H1 (cell line): ENCODE results near the gene PARD3. TPM values are rescaled to one million over a fixed set of nuclear protein-coding genes. Genes with fewer than 3 reads are reported as not detected.

ENCODE experiments used
- ZNF274 ChIP-seq: IDR thresholded peaks from 2 replicates; pipeline ENCODE4 v1.7.0; 2012; ENCODE audit warnings: low read length, borderline replicate concordance; ENCODE audit errors: extremely low read depth
- polyA plus RNA-seq, 7 experiments: library from polyadenylated mRNA; depleted of rRNA in 3 of 7; stranded (reverse) in 5 of 7; unstranded in 2 of 7; fragments of >200 nt in 5 of 7; fragments of 200-250 nt in 2 of 7; gene quantifications; 1 replicate in 5 of 7; 2 replicates in 1 of 7; 4 replicates in 1 of 7; pipeline versions ENCODE4 v1.2.1 to v1.2.3, GENCODE V29; 2011 to 2013; ENCODE audit warnings: missing spikeins in 2 of 7, mixed read lengths in 2 of 7
- total RNA-seq: library from RNA; stranded (reverse); fragmentation: NEBNext Ultra II Directional; extraction: Animal tissue kit (Norgen Biotek cat#: 25700); gene quantifications from 2 replicates; pipeline ENCODE4 v1.2.1, GENCODE V29; 2021
- TF ChIP-seq, protein P1 (sequence below): fragments of 300-600 bp; sonication (generic); IDR thresholded peaks from 2 replicates; pipeline ENCODE4 v1.7.1; 2012; ENCODE audit warnings: low read length, moderate library complexity, mild to moderate bottlenecking, inconsistent platforms; ENCODE audit not compliant: insufficient replicate concordance
- TF ChIP-seq, protein P2 (sequence below): IDR thresholded peaks from 2 replicates; pipeline ENCODE4 v1.6.1; 2012; ENCODE audit warnings: low read length, inconsistent platforms

The PARD3 gene
- total and polyA plus RNA-seq, 2 of the 8 experiments (the other 6 are each of a cell fraction or from before 2014, with no cell fraction given), result 19.7 to 49.1 TPM

DNA sequence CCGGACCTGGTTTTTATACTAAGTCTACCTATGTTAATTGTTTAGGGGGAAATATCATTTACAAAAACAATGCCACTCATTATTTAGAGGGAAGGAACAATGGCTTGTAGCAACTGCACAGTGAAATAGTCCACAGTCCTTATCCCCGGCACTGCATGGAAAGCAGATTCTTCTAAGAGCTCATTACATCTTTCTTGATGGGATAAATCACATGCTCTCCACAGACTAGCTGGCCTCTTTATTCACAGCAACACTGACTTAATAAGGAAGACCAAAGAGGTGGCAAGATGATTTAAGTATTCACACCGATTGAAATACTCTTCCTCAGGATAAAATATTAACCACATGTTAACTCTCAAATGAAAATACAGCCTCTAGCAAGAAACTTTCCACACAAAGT lies 349.4 kb downstream of the PARD3 start (continued):
- TF ChIP-seq, protein P1, sequence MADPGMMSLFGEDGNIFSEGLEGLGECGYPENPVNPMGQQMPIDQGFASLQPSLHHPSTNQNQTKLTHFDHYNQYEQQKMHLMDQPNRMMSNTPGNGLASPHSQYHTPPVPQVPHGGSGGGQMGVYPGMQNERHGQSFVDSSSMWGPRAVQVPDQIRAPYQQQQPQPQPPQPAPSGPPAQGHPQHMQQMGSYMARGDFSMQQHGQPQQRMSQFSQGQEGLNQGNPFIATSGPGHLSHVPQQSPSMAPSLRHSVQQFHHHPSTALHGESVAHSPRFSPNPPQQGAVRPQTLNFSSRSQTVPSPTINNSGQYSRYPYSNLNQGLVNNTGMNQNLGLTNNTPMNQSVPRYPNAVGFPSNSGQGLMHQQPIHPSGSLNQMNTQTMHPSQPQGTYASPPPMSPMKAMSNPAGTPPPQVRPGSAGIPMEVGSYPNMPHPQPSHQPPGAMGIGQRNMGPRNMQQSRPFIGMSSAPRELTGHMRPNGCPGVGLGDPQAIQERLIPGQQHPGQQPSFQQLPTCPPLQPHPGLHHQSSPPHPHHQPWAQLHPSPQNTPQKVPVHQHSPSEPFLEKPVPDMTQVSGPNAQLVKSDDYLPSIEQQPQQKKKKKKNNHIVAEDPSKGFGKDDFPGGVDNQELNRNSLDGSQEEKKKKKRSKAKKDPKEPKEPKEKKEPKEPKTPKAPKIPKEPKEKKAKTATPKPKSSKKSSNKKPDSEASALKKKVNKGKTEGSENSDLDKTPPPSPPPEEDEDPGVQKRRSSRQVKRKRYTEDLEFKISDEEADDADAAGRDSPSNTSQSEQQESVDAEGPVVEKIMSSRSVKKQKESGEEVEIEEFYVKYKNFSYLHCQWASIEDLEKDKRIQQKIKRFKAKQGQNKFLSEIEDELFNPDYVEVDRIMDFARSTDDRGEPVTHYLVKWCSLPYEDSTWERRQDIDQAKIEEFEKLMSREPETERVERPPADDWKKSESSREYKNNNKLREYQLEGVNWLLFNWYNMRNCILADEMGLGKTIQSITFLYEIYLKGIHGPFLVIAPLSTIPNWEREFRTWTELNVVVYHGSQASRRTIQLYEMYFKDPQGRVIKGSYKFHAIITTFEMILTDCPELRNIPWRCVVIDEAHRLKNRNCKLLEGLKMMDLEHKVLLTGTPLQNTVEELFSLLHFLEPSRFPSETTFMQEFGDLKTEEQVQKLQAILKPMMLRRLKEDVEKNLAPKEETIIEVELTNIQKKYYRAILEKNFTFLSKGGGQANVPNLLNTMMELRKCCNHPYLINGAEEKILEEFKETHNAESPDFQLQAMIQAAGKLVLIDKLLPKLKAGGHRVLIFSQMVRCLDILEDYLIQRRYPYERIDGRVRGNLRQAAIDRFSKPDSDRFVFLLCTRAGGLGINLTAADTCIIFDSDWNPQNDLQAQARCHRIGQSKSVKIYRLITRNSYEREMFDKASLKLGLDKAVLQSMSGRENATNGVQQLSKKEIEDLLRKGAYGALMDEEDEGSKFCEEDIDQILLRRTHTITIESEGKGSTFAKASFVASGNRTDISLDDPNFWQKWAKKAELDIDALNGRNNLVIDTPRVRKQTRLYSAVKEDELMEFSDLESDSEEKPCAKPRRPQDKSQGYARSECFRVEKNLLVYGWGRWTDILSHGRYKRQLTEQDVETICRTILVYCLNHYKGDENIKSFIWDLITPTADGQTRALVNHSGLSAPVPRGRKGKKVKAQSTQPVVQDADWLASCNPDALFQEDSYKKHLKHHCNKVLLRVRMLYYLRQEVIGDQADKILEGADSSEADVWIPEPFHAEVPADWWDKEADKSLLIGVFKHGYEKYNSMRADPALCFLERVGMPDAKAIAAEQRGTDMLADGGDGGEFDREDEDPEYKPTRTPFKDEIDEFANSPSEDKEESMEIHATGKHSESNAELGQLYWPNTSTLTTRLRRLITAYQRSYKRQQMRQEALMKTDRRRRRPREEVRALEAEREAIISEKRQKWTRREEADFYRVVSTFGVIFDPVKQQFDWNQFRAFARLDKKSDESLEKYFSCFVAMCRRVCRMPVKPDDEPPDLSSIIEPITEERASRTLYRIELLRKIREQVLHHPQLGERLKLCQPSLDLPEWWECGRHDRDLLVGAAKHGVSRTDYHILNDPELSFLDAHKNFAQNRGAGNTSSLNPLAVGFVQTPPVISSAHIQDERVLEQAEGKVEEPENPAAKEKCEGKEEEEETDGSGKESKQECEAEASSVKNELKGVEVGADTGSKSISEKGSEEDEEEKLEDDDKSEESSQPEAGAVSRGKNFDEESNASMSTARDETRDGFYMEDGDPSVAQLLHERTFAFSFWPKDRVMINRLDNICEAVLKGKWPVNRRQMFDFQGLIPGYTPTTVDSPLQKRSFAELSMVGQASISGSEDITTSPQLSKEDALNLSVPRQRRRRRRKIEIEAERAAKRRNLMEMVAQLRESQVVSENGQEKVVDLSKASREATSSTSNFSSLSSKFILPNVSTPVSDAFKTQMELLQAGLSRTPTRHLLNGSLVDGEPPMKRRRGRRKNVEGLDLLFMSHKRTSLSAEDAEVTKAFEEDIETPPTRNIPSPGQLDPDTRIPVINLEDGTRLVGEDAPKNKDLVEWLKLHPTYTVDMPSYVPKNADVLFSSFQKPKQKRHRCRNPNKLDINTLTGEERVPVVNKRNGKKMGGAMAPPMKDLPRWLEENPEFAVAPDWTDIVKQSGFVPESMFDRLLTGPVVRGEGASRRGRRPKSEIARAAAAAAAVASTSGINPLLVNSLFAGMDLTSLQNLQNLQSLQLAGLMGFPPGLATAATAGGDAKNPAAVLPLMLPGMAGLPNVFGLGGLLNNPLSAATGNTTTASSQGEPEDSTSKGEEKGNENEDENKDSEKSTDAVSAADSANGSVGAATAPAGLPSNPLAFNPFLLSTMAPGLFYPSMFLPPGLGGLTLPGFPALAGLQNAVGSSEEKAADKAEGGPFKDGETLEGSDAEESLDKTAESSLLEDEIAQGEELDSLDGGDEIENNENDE, result no peak
- no peak for TF ChIP-seq ZNF274
- TF ChIP-seq, protein P2, sequence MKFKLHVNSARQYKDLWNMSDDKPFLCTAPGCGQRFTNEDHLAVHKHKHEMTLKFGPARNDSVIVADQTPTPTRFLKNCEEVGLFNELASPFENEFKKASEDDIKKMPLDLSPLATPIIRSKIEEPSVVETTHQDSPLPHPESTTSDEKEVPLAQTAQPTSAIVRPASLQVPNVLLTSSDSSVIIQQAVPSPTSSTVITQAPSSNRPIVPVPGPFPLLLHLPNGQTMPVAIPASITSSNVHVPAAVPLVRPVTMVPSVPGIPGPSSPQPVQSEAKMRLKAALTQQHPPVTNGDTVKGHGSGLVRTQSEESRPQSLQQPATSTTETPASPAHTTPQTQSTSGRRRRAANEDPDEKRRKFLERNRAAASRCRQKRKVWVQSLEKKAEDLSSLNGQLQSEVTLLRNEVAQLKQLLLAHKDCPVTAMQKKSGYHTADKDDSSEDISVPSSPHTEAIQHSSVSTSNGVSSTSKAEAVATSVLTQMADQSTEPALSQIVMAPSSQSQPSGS, result no peak
